Naive thymus-derived CD8-positive, alpha-beta T cell (primary cell): ENCODE measurements around the gene THAP6. TPM values are rescaled to one million over a fixed set of nuclear protein-coding genes. Genes with fewer than 3 reads are reported as not detected.

ENCODE experiments used
- ATAC-seq, 2 donors: fragments of 150-1000 bp; cut with Tn5 transposase in 1 of 2; sonication (Bioruptor Pico), chemical (Tn5 transposase) in 1 of 2; 1 replicate in 1 of 2; 2 replicates in 1 of 2; pipeline ENCODE4 v1.10.0; 2021; ENCODE audit warnings: mild to moderate bottlenecking in 2 of 2, moderate library complexity in 2 of 2
- POLR2A ChIA-PET: fragments of 350-600 bp; sonication (Branson Sonifier 250); formaldehyde crosslinking; loops from one replicate; lab custom pipeline; 2021; ENCODE audit warnings: antibody characterized with exemption; lab: Charles Lee
- DNase-seq, 10 donors: peaks; one replicate each; pipeline versions ENCODE4 v3.0.0 to v3.0.0-alpha.2; 2020 to 2022
- H3K27ac Mint-ChIP-seq, 10 donors: one replicate each; pipeline ENCODE4 v1.8.0; 2020 to 2022; ENCODE audit warnings: mild to moderate bottlenecking in 10 of 10, mixed read lengths in 10 of 10, moderate library complexity in 4 of 10, inconsistent platforms in 1 of 10
- H3K27me3 Mint-ChIP-seq, 5 donors: one replicate each; pipeline ENCODE4 v1.8.0; 2021 to 2022; ENCODE audit warnings: mixed read lengths in 5 of 5
- H3K36me3 Mint-ChIP-seq, 3 donors: one replicate each; pipeline ENCODE4 v1.8.0; 2020 to 2022; ENCODE audit warnings: mixed read lengths in 3 of 3, mild to moderate bottlenecking in 2 of 3, inconsistent platforms in 1 of 3
- H3K4me1 Mint-ChIP-seq, 4 donors: one replicate each; pipeline ENCODE4 v1.8.0; 2021 to 2022; ENCODE audit warnings: mixed read lengths in 4 of 4
- H3K4me3 Mint-ChIP-seq, 10 donors: one replicate each; pipeline ENCODE4 v1.8.0; 2020 to 2022; ENCODE audit warnings: mild to moderate bottlenecking in 10 of 10, mixed read lengths in 10 of 10, moderate library complexity in 6 of 10, inconsistent platforms in 1 of 10
- H3K9me3 Mint-ChIP-seq, 9 donors: one replicate each; pipeline ENCODE4 v1.8.0; 2020 to 2022; ENCODE audit warnings: mixed read lengths in 9 of 9, mild to moderate bottlenecking in 3 of 9, inconsistent platforms in 1 of 9, moderate library complexity in 1 of 9
- polyA plus RNA-seq, 3 donors: library from polyadenylated mRNA; unstranded; fragments of 300-500 nt; fragmentation: Illumina TruSeq; gene quantifications; one replicate each; pipeline ENCODE4 v1.2.3, GENCODE V29; 2021
- total RNA-seq, 8 experiments: library from RNA in 2 of 8; stranded (reverse) in 2 of 8; gene quantifications; one replicate each; pipeline ENCODE4 v1.2.3 and lab custom pipeline; 2021 to 2026

The THAP6 gene, protein sequence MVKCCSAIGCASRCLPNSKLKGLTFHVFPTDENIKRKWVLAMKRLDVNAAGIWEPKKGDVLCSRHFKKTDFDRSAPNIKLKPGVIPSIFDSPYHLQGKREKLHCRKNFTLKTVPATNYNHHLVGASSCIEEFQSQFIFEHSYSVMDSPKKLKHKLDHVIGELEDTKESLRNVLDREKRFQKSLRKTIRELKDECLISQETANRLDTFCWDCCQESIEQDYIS
- total RNA-seq (10 to 100 TPM; 34.0 to 36.4 TPM), polyA plus RNA-seq (10 to 100 TPM in 2 of 3 donors, 1 to 10 TPM in 1; 8.2 to 12.4 (median 11.9) TPM), total RNA-seq (lab: John Stamatoyannopoulos, UW) (13.6 to 25.8 (median 17.7) reads per million in 6 experiments)

DNA sequence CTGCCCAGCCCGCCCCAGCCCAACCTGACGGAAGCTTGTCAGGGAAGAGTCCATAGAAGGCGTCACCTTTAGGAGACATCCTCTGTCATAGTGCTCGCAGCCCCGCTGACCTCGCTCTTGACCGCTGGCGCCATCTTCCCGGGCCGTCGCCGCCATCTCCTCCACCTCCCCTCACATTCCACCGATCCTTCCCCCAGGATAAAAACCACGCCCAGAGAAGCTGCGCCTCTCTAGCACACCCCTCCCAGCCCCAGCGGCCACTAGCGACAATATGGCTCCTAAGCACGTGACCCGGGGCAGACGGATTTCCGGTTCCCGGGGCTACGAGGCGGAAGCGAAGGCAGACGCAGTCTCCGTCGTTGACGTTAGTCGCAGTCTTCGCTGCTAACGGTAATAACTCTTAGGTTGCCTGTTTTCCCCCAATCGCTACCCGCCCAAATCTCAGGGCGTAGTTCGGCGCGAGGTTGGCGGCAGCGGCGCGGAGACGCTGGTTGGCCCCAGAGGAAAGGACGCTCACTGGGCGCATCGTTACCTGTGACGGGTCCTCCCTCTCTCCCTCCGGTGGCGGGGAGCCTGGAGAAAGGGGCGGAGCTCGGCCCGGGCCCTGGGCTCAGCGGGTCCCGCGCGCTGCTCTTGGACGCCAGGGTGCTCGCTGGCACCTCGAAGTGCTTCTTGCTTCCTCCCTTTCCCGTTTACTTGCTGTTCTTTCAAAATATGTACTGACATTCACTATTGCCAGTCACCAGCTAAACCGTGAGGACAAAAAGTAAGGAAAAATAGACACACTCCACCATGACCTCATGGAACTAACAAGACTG, at the start of gene THAP6, which contains the start of gene RCHY1:
Gene THAP6 (plus strand): TSS at position 343 of the 818 bp plus-strand sequence. CDS start 980 bp downstream, outside the sequence.
Gene RCHY1 (minus strand): TSS at position 273 of the 818 bp plus-strand sequence. CDS start 117 bp downstream, at position 156.
- peak; percentile 85 to 89 for ATAC-seq

DNA sequence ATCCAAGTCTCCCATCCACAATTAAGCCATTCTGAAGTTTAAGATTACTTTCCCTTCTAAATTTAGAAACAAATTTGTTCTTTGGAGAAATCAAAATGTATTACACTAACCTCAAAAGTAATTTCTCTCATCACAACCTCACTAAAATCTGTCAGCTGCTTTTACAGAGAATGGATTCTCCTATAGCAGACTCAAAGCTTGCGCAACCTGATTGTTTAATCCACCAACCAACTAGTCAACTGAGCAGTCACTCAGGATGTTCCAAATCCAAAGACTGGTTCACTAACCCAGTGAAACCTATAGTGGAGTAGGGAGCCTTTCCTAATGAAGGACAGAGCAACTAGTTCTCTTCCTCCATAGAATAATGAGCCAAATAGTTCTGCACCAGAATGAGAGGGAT, 44.4 kb upstream of the THAP6 start:
- ATAC-seq: no peak
- POLR2A ChIA-PET: no interaction called here
- DNase-seq: no peak
- Mint-ChIP-seq H3K4me1 (peaks cover 0 to 2% (median 0%) of the 10 kb centered on the region in 4 donors), H3K27ac (peak overlapping the region in 1 of 10 donors; percentile 24), H3K9me3 (peaks cover 0 to 10% (median 3%) of the 10 kb centered on the region in 9 donors), H3K4me3 (no peak overlapping the region), H3K27me3 (no peaks in the 10 kb centered on the region), H3K36me3 (peaks cover 0 to 14% (median 2%) of the 10 kb centered on the region in 3 donors)

More for the DNA sequence above, at the start of gene THAP6, which contains the start of gene RCHY1:
- peaks cover 7 to 33% (median 20%) of the 10 kb centered on the region in 3 donors for H3K36me3 Mint-ChIP-seq
- POLR2A ChIA-PET: interaction anchor here (0.6 to 2.1 kb wide), 10 partner anchors 9 to 1561 kb away, joined by 3 to 13 read pairs (median 4); partner anchors contain the start of genes NAAA, SDAD1 and USO1
- peak within 1 kb of the TSS in 1 of 10 donors; percentile 100 for H3K4me3 Mint-ChIP-seq
- peak; percentile 78 to 95 (median 92) for DNase-seq
- peak within 1 kb of the TSS in 6 of 10 donors; percentile 98 to 100 (median 100) for H3K27ac Mint-ChIP-seq
- H3K4me1 Mint-ChIP-seq: peaks cover 20 to 54% (median 44%) of the 10 kb centered on the region in 4 donors
- no peaks in the 10 kb centered on the region for H3K27me3 Mint-ChIP-seq
- no peaks in the 10 kb centered on the region for H3K9me3 Mint-ChIP-seq

DNA sequence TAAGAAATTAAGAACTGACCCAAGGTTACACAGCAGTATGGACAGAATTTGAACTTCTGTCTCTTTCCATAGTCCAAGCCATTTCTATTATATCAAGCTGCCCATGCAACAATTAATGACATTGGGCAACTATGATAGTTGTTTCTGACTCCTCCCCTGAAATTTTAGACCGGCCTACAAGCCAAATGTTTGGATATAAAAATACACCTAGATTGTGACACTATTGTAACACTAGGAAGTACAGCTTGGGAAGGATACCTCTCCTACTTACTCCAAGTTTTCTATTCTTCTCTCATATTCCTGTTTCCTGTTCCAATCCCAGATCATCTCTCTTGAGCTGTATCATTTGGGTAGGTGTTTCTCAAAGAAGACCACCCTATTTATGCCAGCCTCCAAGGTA, 43.5 kb upstream of the THAP6 start:
- Mint-ChIP-seq H3K4me3 (no peak overlapping the region), H3K27me3 (no peaks in the 10 kb centered on the region), H3K9me3 (peaks cover 0 to 1% (median 0%) of the 10 kb centered on the region in 9 donors), H3K36me3 (peaks cover 0 to 21% (median 5%) of the 10 kb centered on the region in 3 donors), H3K27ac (no peak overlapping the region), H3K4me1 (peaks cover 0 to 2% (median 0%) of the 10 kb centered on the region in 4 donors)
- ATAC-seq (no peak), DNase-seq (no peak)
- POLR2A ChIA-PET: no interaction called here

DNA sequence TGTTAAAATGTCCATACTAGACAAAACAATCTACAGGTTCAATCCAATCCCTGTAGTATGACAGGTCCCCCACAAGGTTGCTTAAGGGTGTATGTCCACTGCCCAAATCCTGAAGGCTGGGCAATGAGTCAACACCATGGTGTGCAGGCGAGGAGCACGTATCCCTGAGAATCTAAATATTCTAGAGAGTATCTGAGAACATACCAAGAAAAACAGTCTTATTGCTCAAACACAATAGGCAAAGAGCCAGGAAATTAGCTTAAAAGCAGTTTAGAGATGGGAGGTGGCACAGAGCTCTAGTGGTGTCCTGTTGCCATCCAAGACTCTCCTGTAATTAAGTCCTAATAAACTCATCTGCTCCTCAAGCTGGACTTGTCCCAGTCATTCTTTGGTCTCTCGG, 37.1 kb upstream of the THAP6 start:
- ATAC-seq (no peak), DNase-seq (no peak)
- H3K9me3 Mint-ChIP-seq: peaks cover 0 to 7% (median 3%) of the 10 kb centered on the region in 9 donors
- no peaks in the 10 kb centered on the region for H3K27me3 Mint-ChIP-seq
- POLR2A ChIA-PET: no interaction called here
- peaks cover 45 to 80% (median 58%) of the 10 kb centered on the region in 3 donors for H3K36me3 Mint-ChIP-seq
- H3K27ac Mint-ChIP-seq: peak overlapping the region in 1 of 10 donors; percentile 22
- peaks cover 0 to 2% (median 0%) of the 10 kb centered on the region in 4 donors for H3K4me1 Mint-ChIP-seq
- no peak overlapping the region for H3K4me3 Mint-ChIP-seq

DNA sequence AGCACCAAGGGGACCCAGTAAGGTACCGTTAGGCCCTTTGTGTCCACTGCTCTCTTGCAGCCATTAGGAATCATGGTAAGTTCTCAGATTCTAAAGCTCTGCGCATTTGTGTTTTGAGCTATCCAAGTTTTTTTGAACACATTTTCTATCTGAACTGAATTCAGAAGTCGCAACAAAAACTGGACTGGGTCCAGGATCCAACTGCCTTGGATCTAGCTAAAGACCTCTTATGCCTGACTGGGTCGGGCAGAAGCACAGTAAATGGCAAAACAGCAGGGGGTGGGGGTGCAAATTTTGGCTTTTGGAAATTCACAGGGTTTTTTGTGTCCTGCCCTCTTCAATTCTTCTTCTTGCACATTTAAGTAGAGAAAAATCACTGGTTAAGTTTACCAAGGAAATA, 30.1 kb upstream of the THAP6 start:
- Mint-ChIP-seq H3K27me3 (no peaks in the 10 kb centered on the region), H3K4me3 (no peak overlapping the region), H3K4me1 (no peaks in the 10 kb centered on the region), H3K27ac (peak overlapping the region in 1 of 10 donors; percentile 20), H3K36me3 (peaks cover 25 to 77% (median 33%) of the 10 kb centered on the region in 3 donors), H3K9me3 (no peaks in the 10 kb centered on the region)
- POLR2A ChIA-PET: no interaction called here
- ATAC-seq: no peak
- DNase-seq: no peak

DNA sequence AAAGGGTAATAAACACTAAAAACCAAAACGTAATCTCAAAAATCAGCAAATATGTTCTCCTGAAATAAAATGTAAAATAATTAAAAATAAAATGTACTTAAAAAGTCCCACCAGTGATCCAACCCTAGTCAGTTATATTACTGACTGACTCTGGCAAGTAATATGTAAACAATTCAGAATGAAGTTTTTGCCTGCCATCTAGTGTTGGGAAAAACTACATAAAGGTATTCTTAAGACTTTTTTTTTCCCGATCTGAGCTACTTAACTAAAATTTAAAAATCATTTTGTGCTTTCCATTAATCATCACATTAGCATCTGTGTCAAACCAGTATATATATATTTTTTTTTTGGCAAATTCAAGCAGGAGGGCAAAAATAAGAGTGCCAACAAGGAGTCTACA, 24.1 kb upstream of the THAP6 start:
- no peaks in the 10 kb centered on the region for H3K27me3 Mint-ChIP-seq
- POLR2A ChIA-PET: no interaction called here

DNA sequence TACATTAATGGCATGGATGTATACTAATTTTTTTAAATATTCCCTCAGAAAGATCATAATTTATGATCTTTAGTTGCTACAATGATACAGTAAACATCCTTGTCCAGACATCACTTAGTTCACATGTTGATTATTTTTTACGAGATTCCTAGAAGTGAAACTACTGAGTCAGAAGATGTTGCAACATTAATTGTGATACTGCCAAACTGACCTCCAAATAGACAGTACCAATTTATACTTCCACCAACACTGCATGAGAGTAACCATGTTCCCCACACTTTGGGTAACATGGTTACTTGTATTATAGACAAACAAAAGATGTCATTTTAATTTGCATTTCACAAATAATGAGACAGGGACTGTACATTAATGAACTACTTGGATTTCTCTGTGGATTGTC, 19.7 kb upstream of the THAP6 start:
- Mint-ChIP-seq H3K36me3 (peaks cover 6 to 81% (median 27%) of the 10 kb centered on the region in 3 donors), H3K27ac (peak overlapping the region in 1 of 10 donors; percentile 8), H3K4me1 (peaks cover 17 to 36% (median 33%) of the 10 kb centered on the region in 4 donors), H3K4me3 (no peak overlapping the region), H3K27me3 (no peaks in the 10 kb centered on the region), H3K9me3 (no peaks in the 10 kb centered on the region)
- POLR2A ChIA-PET: no interaction called here
- no peak for DNase-seq
- no peak for ATAC-seq

More for the DNA sequence above, 24.1 kb upstream of the THAP6 start:
- H3K36me3 Mint-ChIP-seq: peaks cover 0 to 66% (median 9%) of the 10 kb centered on the region in 3 donors
- no peak overlapping the region for H3K4me3 Mint-ChIP-seq
- no peaks in the 10 kb centered on the region for H3K9me3 Mint-ChIP-seq
- ATAC-seq: no peak
- DNase-seq: no peak
- H3K4me1 Mint-ChIP-seq: peaks cover 0 to 5% (median under 1%) of the 10 kb centered on the region in 4 donors
- H3K27ac Mint-ChIP-seq: no peak overlapping the region

DNA sequence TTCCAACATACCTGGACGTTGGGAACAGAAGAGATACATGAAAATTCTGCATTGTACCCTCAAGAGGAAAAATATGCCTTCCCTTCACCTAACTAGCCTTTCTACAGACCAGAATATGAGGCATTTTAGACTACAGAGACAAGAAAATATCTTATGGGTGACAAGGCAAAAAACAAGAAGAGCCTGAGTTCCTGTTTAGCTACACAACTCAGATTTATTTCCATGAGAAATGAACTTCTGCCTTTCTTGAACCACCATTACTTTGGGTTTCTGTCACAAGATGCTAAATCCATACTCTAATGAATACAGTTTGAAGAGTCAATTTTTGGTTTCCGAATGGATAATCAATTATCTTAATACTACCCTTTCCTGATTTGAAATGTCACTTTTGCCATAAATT, 18.8 kb upstream of the THAP6 start:
- DNase-seq (no peak), ATAC-seq (no peak)
- Mint-ChIP-seq H3K9me3 (no peaks in the 10 kb centered on the region), H3K27ac (peak overlapping the region in 4 of 10 donors; percentile 5 to 69 (median 38)), H3K4me3 (no peak overlapping the region), H3K36me3 (peaks cover 6 to 79% (median 31%) of the 10 kb centered on the region in 3 donors), H3K4me1 (peaks cover 17 to 36% (median 33%) of the 10 kb centered on the region in 4 donors), H3K27me3 (no peaks in the 10 kb centered on the region)
- POLR2A ChIA-PET: no interaction called here

DNA sequence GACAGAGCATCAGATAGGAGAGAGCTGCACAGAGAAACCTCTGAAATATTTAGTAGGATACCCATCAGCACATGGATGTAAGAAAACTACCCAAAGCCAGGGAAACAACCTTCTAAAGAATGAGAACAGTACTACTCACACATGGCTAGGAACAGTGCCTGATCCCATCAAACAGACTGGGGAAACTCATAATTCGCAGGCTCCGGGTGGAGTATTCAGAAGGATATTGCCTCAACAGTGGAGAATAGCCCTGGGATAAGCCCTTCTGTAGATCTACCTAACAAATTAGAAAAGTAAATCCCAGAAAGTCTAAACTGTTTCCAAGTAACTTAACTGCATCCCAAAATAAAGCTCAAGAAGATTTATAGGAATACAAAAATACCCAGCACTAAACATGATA, 17.9 kb upstream of the THAP6 start:
- H3K27me3 Mint-ChIP-seq: no peaks in the 10 kb centered on the region
- DNase-seq (no peak), ATAC-seq (no peak)
- peaks cover 6 to 81% (median 31%) of the 10 kb centered on the region in 3 donors for H3K36me3 Mint-ChIP-seq
- POLR2A ChIA-PET: no interaction called here
- H3K9me3 Mint-ChIP-seq: no peaks in the 10 kb centered on the region
- no peak overlapping the region for H3K4me3 Mint-ChIP-seq
- peaks cover 17 to 36% (median 34%) of the 10 kb centered on the region in 4 donors for H3K4me1 Mint-ChIP-seq
- peak overlapping the region in 6 of 10 donors; percentile 22 to 67 (median 46) for H3K27ac Mint-ChIP-seq

DNA sequence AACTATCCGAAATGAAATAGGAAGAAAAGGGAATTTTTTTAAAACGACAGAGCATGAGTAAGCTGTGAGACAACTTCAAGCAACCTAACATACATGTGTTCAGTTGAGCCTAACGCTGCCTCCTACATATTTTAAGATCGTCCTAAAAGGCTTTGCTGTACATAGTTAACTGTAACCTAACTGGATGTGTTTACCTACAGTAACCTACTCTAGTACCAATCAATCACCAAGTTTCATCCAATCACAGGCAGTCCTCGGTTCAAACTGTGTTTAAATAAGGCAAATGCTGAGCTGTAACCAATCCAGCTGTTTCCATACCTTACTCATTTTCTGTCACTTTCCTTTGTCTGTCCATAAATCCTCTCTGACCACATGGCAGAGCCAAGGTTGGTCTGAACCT, 17.1 kb upstream of the THAP6 start:
- DNase-seq: no peak
- Mint-ChIP-seq H3K4me3 (no peak overlapping the region), H3K36me3 (peaks cover 6 to 83% (median 31%) of the 10 kb centered on the region in 3 donors), H3K9me3 (no peaks in the 10 kb centered on the region), H3K27me3 (no peaks in the 10 kb centered on the region), H3K27ac (peak overlapping the region in 2 of 10 donors; percentile 19 to 69), H3K4me1 (peaks cover 17 to 36% (median 34%) of the 10 kb centered on the region in 4 donors)
- ATAC-seq: no peak
- POLR2A ChIA-PET: no interaction called here

DNA sequence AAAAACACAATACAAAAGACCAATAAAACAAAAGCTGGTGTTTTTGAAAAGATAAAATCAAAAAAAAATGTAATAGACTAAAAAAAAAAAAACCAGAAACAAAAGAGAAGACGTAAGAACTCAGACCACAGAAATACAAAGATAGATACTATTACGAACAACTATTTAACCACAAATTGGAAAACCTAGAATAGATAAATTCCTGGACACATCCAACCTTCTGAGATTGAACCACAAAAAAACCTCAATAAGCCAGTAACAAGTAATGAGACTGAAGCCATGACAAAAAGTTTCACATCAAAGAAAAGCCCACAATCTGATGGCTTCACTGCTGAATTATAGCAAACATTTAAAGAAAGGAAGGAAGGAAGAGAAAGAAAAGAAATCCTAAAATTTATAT, 16.2 kb upstream of the THAP6 start:
- no peak for DNase-seq
- H3K36me3 Mint-ChIP-seq: peaks cover 6 to 84% (median 36%) of the 10 kb centered on the region in 3 donors
- POLR2A ChIA-PET: no interaction called here
- H3K27ac Mint-ChIP-seq: peak overlapping the region in 2 of 10 donors; percentile 18 to 19
- ATAC-seq: no peak
- H3K27me3 Mint-ChIP-seq: no peaks in the 10 kb centered on the region
- peak overlapping the region in 2 of 10 donors; percentile 15 to 32 for H3K4me3 Mint-ChIP-seq
- H3K9me3 Mint-ChIP-seq: no peaks in the 10 kb centered on the region
- peaks cover 17 to 39% (median 34%) of the 10 kb centered on the region in 4 donors for H3K4me1 Mint-ChIP-seq

DNA sequence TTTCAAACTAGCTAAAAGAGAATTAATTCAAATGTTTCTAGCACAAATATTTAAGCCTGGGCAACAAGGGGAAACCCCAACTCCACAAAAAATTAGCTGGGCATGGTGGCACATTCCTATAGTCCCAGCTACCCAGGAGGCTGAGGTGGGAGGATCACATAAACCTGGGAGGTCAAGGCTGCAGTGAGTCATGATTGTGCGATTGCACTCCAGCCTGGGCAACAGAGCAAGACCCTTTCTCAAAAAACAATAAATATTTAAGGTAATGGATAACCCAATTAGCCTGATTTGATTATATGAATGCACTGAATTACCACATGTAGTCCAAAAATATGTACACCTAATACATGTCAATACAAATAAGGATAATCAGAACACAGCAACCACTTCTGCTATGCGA, 14.4 kb upstream of the THAP6 start:
- POLR2A ChIA-PET: no interaction called here
- Mint-ChIP-seq H3K36me3 (peaks cover 6 to 85% (median 40%) of the 10 kb centered on the region in 3 donors), H3K9me3 (no peaks in the 10 kb centered on the region), H3K4me1 (peaks cover 17 to 36% (median 34%) of the 10 kb centered on the region in 4 donors), H3K27me3 (no peaks in the 10 kb centered on the region), H3K27ac (peak overlapping the region in 1 of 10 donors; percentile 22), H3K4me3 (no peak overlapping the region)
- DNase-seq: no peak
- no peak for ATAC-seq
